ENCODE data around the gene NNAT. TPM values are rescaled to one million over a fixed set of nuclear protein-coding genes. Genes with fewer than 3 reads are reported as not detected.

NNAT gene
- total RNA-seq, 2 donors from 2014 or later, result not detected

GRCh38 chr20:37490663-37491350 is 30.2 kb upstream of the NNAT start:
- DNase-seq (no peak), ATAC-seq (no peak)
- H3K27me3 Mint-ChIP-seq, result no peaks in the 10 kb centered on the region
- peaks cover 7% of the 10 kb centered on the region for H3K36me3 Mint-ChIP-seq (ENCODE audit: low read depth)
- H3K9me3 ChIP-seq (ENCODE audit: control insufficient read depth, low read length, poor library complexity, severe bottlenecking), result no peaks in the 10 kb centered on the region
- peaks cover 2% of the 10 kb centered on the region for H3K4me1 Mint-ChIP-seq
- H3K27ac Mint-ChIP-seq, result no peak overlapping the region
- H3K4me3 Mint-ChIP-seq, result no peak overlapping the region

- H3K27me3 Mint-ChIP-seq, result no peaks in the 10 kb centered on the region
- no peak overlapping the region for H3K27ac Mint-ChIP-seq
- H3K4me3 Mint-ChIP-seq, result no peak overlapping the region
- H3K4me1 Mint-ChIP-seq, result peaks cover 5% of the 10 kb centered on the region
- H3K36me3 Mint-ChIP-seq (ENCODE audit: low read depth), result peaks cover 10% of the 10 kb centered on the region
- no peaks in the 10 kb centered on the region for H3K9me3 ChIP-seq (ENCODE audit: control insufficient read depth, low read length, poor library complexity, severe bottlenecking)
- ATAC-seq (no peak), DNase-seq (no peak)
These were observed 28.9 kb upstream of the NNAT start for GRCh38 chr20:37492096-37492625.

GRCh38 chr20:37492945-37493344 is 28.1 kb upstream of the NNAT start:
- ATAC-seq (no peak), DNase-seq (no peak)
- H3K27me3 Mint-ChIP-seq, result no peaks in the 10 kb centered on the region

GRCh38 chr20:37494301-37494700 is 26.7 kb upstream of the NNAT start:
- Mint-ChIP-seq H3K4me1 (peaks cover 8% of the 10 kb centered on the region), H3K27ac (no peak overlapping the region), H3K36me3 (ENCODE audit: low read depth) (peaks cover 10% of the 10 kb centered on the region), H3K4me3 (no peak overlapping the region), H3K27me3 (no peaks in the 10 kb centered on the region)
- DNase-seq, result no peak
- no peak for ATAC-seq
- no peaks in the 10 kb centered on the region for H3K9me3 ChIP-seq (ENCODE audit: control insufficient read depth, low read length, poor library complexity, severe bottlenecking)

More at GRCh38 chr20:37492945-37493344, 28.1 kb upstream of the NNAT start:
- H3K36me3 Mint-ChIP-seq (ENCODE audit: low read depth), result peaks cover 10% of the 10 kb centered on the region
- no peaks in the 10 kb centered on the region for H3K9me3 ChIP-seq (ENCODE audit: control insufficient read depth, low read length, poor library complexity, severe bottlenecking)
- H3K4me1 Mint-ChIP-seq, result peaks cover 5% of the 10 kb centered on the region
- H3K27ac Mint-ChIP-seq, result peak overlapping the region; percentile 6
- H3K4me3 Mint-ChIP-seq, result no peak overlapping the region

- Mint-ChIP-seq H3K4me3 (no peak overlapping the region), H3K36me3 (ENCODE audit: low read depth) (peaks cover 10% of the 10 kb centered on the region), H3K27me3 (no peaks in the 10 kb centered on the region), H3K4me1 (peaks cover 8% of the 10 kb centered on the region), H3K27ac (peak overlapping the region; percentile 61)
- no peaks in the 10 kb centered on the region for H3K9me3 ChIP-seq (ENCODE audit: control insufficient read depth, low read length, poor library complexity, severe bottlenecking)
- no peak for DNase-seq
- no peak for ATAC-seq
These were observed 26.3 kb upstream of the NNAT start for GRCh38 chr20:37494796-37495195.

GRCh38 chr20:37498066-37498665 is 22.9 kb upstream of the NNAT start:
- peaks cover 6% of the 10 kb centered on the region for H3K36me3 Mint-ChIP-seq (ENCODE audit: low read depth)
- H3K27ac Mint-ChIP-seq, result no peak overlapping the region
- ATAC-seq, result no peak
- no peak overlapping the region for H3K4me3 Mint-ChIP-seq
- peaks cover 10% of the 10 kb centered on the region for H3K4me1 Mint-ChIP-seq
- no peaks in the 10 kb centered on the region for H3K9me3 ChIP-seq (ENCODE audit: control insufficient read depth, low read length, poor library complexity, severe bottlenecking)
- H3K27me3 Mint-ChIP-seq, result no peaks in the 10 kb centered on the region
- DNase-seq, result no peak

GRCh38 chr20:37500311-37500710 is 20.7 kb upstream of the NNAT start:
- ATAC-seq (no peak), DNase-seq (no peak)
- H3K4me1 Mint-ChIP-seq, result peaks cover 10% of the 10 kb centered on the region
- H3K27ac Mint-ChIP-seq, result peak overlapping the region; percentile 6
- no peaks in the 10 kb centered on the region for H3K27me3 Mint-ChIP-seq
- H3K36me3 Mint-ChIP-seq (ENCODE audit: low read depth), result peaks cover 3% of the 10 kb centered on the region
- H3K9me3 ChIP-seq (ENCODE audit: control insufficient read depth, low read length, poor library complexity, severe bottlenecking), result no peaks in the 10 kb centered on the region
- no peak overlapping the region for H3K4me3 Mint-ChIP-seq

GRCh38 chr20:37501940-37502339 is 19.1 kb upstream of the NNAT start:
- DNase-seq, result no peak
- H3K4me3 Mint-ChIP-seq, result no peak overlapping the region
- H3K27ac Mint-ChIP-seq, result no peak overlapping the region
- H3K4me1 Mint-ChIP-seq, result peaks cover 7% of the 10 kb centered on the region
- no peaks in the 10 kb centered on the region for H3K27me3 Mint-ChIP-seq
- H3K36me3 Mint-ChIP-seq (ENCODE audit: low read depth), result no peaks in the 10 kb centered on the region
- no peaks in the 10 kb centered on the region for H3K9me3 ChIP-seq (ENCODE audit: control insufficient read depth, low read length, poor library complexity, severe bottlenecking)
- no peak for ATAC-seq

- H3K4me1 Mint-ChIP-seq, result peaks cover 7% of the 10 kb centered on the region
- H3K27me3 Mint-ChIP-seq, result no peaks in the 10 kb centered on the region
- no peak for DNase-seq
- H3K4me3 Mint-ChIP-seq, result no peak overlapping the region
- no peaks in the 10 kb centered on the region for H3K9me3 ChIP-seq (ENCODE audit: control insufficient read depth, low read length, poor library complexity, severe bottlenecking)
- ATAC-seq, result no peak
- no peaks in the 10 kb centered on the region for H3K36me3 Mint-ChIP-seq (ENCODE audit: low read depth)
- no peak overlapping the region for H3K27ac Mint-ChIP-seq
These were observed 18.4 kb upstream of the NNAT start for GRCh38 chr20:37502654-37503053.

GRCh38 chr20:37503256-37503927 is 17.7 kb upstream of the NNAT start:
- ATAC-seq, result no peak
- Mint-ChIP-seq H3K4me3 (no peak overlapping the region), H3K36me3 (ENCODE audit: low read depth) (no peaks in the 10 kb centered on the region), H3K4me1 (peaks cover 7% of the 10 kb centered on the region), H3K27ac (no peak overlapping the region), H3K27me3 (no peaks in the 10 kb centered on the region)
- no peaks in the 10 kb centered on the region for H3K9me3 ChIP-seq (ENCODE audit: control insufficient read depth, low read length, poor library complexity, severe bottlenecking)
- DNase-seq, result no peak

GRCh38 chr20:37504404-37505096 is 16.5 kb upstream of the NNAT start:
- no peaks in the 10 kb centered on the region for H3K27me3 Mint-ChIP-seq
- H3K36me3 Mint-ChIP-seq (ENCODE audit: low read depth), result no peaks in the 10 kb centered on the region
- H3K27ac Mint-ChIP-seq, result no peak overlapping the region
- ATAC-seq (no peak), DNase-seq (no peak)
- H3K4me3 Mint-ChIP-seq, result no peak overlapping the region
- peaks cover 7% of the 10 kb centered on the region for H3K4me1 Mint-ChIP-seq
- no peaks in the 10 kb centered on the region for H3K9me3 ChIP-seq (ENCODE audit: control insufficient read depth, low read length, poor library complexity, severe bottlenecking)

GRCh38 chr20:37505263-37506151 is 15.5 kb upstream of the NNAT start:
- no peak overlapping the region for H3K27ac Mint-ChIP-seq
- peaks cover 7% of the 10 kb centered on the region for H3K4me1 Mint-ChIP-seq
- no peaks in the 10 kb centered on the region for H3K9me3 ChIP-seq (ENCODE audit: control insufficient read depth, low read length, poor library complexity, severe bottlenecking)
- no peak overlapping the region for H3K4me3 Mint-ChIP-seq
- ATAC-seq, result no peak
- DNase-seq, result no peak
- no peaks in the 10 kb centered on the region for H3K36me3 Mint-ChIP-seq (ENCODE audit: low read depth)
- H3K27me3 Mint-ChIP-seq, result no peaks in the 10 kb centered on the region

Measured in T-helper 17 cell (primary cell).